WTC11 (cell line): ENCODE measurements around the gene SH3D21. TPM values are rescaled to one million over a fixed set of nuclear protein-coding genes. Genes with fewer than 3 reads are reported as not detected.

Source experiments
- ATAC-seq: fragments of 200-7000 bp; cut with Tn5 transposase; 2 replicates; pipeline ENCODE4 v1.10.0; 2021; ENCODE audit warnings: mild to moderate bottlenecking, moderate library complexity
- CTCF ChIA-PET: fragments of 300-600 bp; sonication (Branson Sonifier 250); formaldehyde crosslinking; loops from one replicate; lab custom pipeline; 2021; ENCODE audit warnings: antibody characterized with exemption; lab: Charles Lee
- POLR2A ChIA-PET: fragments of 350-600 bp; sonication (Branson Sonifier 250); formaldehyde crosslinking; loops from one replicate; lab custom pipeline; 2021; ENCODE audit warnings: antibody characterized with exemption; lab: Charles Lee
- DNase-seq: peaks from one replicate; pipeline ENCODE4 v3.0.0; 2021; ENCODE audit warnings: low spot score
- H3K27ac Mint-ChIP-seq: 2 replicates; pipeline ENCODE4 v1.8.0; 2021; ENCODE audit warnings: mixed read lengths
- H3K27me3 Mint-ChIP-seq: 2 replicates; pipeline ENCODE4 v1.8.0; 2021; ENCODE audit warnings: low read depth, mild to moderate bottlenecking, moderate library complexity, mixed read lengths
- H3K36me3 Mint-ChIP-seq: 2 replicates; pipeline ENCODE4 v1.8.0; 2021; ENCODE audit warnings: mixed read lengths
- H3K4me1 Mint-ChIP-seq: 2 replicates; pipeline ENCODE4 v1.8.0; 2022; ENCODE audit warnings: mixed read lengths
- H3K4me3 Mint-ChIP-seq: 2 replicates; pipeline ENCODE4 v1.8.0; 2021; ENCODE audit warnings: mild to moderate bottlenecking, moderate library complexity, mixed read lengths
- H3K9me3 Mint-ChIP-seq: 2 replicates; pipeline ENCODE4 v1.8.0; 2021; ENCODE audit warnings: mixed read lengths
- CREB1 ChIP-seq: sonication (generic); formaldehyde crosslinking; IDR thresholded peaks from 2 replicates; pipeline ENCODE4 v1.8.0; 2023; ENCODE audit warnings: mild to moderate bottlenecking, missing genetic modification reagents
- EMX1 ChIP-seq: fragments of 250-450 bp; sonication (Bioruptor Pico); IDR thresholded peaks from 2 replicates; pipeline ENCODE4 v1.8.0; 2021; ENCODE audit warnings: mild to moderate bottlenecking
- GABPB1 ChIP-seq: sonication (generic); formaldehyde crosslinking; IDR thresholded peaks from 2 replicates; pipeline ENCODE4 v1.8.1; 2023; ENCODE audit warnings: mild to moderate bottlenecking, missing genetic modification reagents
- GTF2I ChIP-seq: fragments of 250-450 bp; sonication (Bioruptor Pico); conservative IDR thresholded peaks from 2 replicates; pipeline ENCODE4 v1.4.0; 2021; ENCODE audit warnings: mild to moderate bottlenecking
- JAZF1 ChIP-seq: fragments of 250-450 bp; sonication (Bioruptor Pico); IDR thresholded peaks from 2 replicates; pipeline ENCODE4 v1.9.0; 2021; ENCODE audit warnings: moderate library complexity, mild to moderate bottlenecking, inconsistent platforms
- JUN ChIP-seq: sonication (generic); formaldehyde crosslinking; IDR thresholded peaks from 2 replicates; pipeline ENCODE4 v1.8.0; 2023; ENCODE audit warnings: mild to moderate bottlenecking, missing genetic modification reagents
- NR1H2 ChIP-seq: sonication (generic); formaldehyde crosslinking; IDR thresholded peaks from 2 replicates; pipeline ENCODE4 v1.9.0; 2021; ENCODE audit warnings: mild to moderate bottlenecking, moderate library complexity, missing genetic modification reagents
- OVOL2 ChIP-seq: fragments of 250-450 bp; sonication (Bioruptor Pico); IDR thresholded peaks from 2 replicates; pipeline ENCODE4 v1.9.0; 2021; ENCODE audit warnings: mild to moderate bottlenecking, borderline replicate concordance
- RELA ChIP-seq: sonication (generic); formaldehyde crosslinking; IDR thresholded peaks from 2 replicates; pipeline ENCODE4 v1.8.1; 2022; ENCODE audit warnings: missing genetic modification reagents, mild to moderate bottlenecking, borderline replicate concordance
- RORB ChIP-seq: fragments of 250-450 bp; sonication (Bioruptor Pico); IDR thresholded peaks from 2 replicates; pipeline ENCODE4 v1.9.0; 2021; ENCODE audit warnings: mild to moderate bottlenecking
- SOX15 ChIP-seq: fragments of 250-450 bp; sonication (Bioruptor Pico); IDR thresholded peaks from 2 replicates; pipeline ENCODE4 v1.9.0; 2021; ENCODE audit warnings: mild to moderate bottlenecking
- TEAD4 ChIP-seq: sonication (generic); formaldehyde crosslinking; IDR thresholded peaks from 2 replicates; pipeline ENCODE4 v1.8.0; 2022; ENCODE audit warnings: mild to moderate bottlenecking, missing genetic modification reagents
- ZNF121 ChIP-seq: sonication (generic); formaldehyde crosslinking; IDR thresholded peaks from 2 replicates; pipeline ENCODE4 v1.8.0; 2023; ENCODE audit warnings: missing genetic modification reagents
- ZNF416 ChIP-seq: fragments of 250-450 bp; sonication (Bioruptor Pico); IDR thresholded peaks from 2 replicates; pipeline ENCODE4 v1.9.0; 2021; ENCODE audit warnings: mild to moderate bottlenecking, inconsistent platforms
- total RNA-seq: library from RNA; stranded (reverse); gene quantifications from 3 replicates; pipeline ENCODE4 v1.2.3, GENCODE V29; 2021
- TF ChIP-seq, protein P1 (sequence below): sonication (generic); formaldehyde crosslinking; IDR thresholded peaks from 2 replicates; pipeline ENCODE4 v1.8.1; 2022; ENCODE audit warnings: low read depth, missing genetic modification reagents, borderline replicate concordance
- TF ChIP-seq, protein P2 (sequence below): sonication (generic); formaldehyde crosslinking; IDR thresholded peaks from 2 replicates; pipeline ENCODE4 v1.8.1; 2023; ENCODE audit warnings: mild to moderate bottlenecking, missing genetic modification reagents, moderate library complexity
- TF ChIP-seq, protein P3 (sequence below): fragments of 250-450 bp; sonication (Bioruptor Pico); IDR thresholded peaks from 2 replicates; pipeline ENCODE4 v1.8.0; 2021; ENCODE audit warnings: mild to moderate bottlenecking
- TF ChIP-seq, protein P4 (sequence below): sonication (generic); formaldehyde crosslinking; IDR thresholded peaks from 2 replicates; pipeline ENCODE4 v1.8.0; 2022; ENCODE audit warnings: mild to moderate bottlenecking, missing genetic modification reagents
- TF ChIP-seq, protein P5 (sequence below): sonication (generic); formaldehyde crosslinking; IDR thresholded peaks from 2 replicates; pipeline ENCODE4 v1.8.1; 2023; ENCODE audit warnings: mild to moderate bottlenecking, missing genetic modification reagents

Gene SH3D21
- total RNA-seq, 1 experiment from 2014 or later = 22.1 TPM

DNA sequence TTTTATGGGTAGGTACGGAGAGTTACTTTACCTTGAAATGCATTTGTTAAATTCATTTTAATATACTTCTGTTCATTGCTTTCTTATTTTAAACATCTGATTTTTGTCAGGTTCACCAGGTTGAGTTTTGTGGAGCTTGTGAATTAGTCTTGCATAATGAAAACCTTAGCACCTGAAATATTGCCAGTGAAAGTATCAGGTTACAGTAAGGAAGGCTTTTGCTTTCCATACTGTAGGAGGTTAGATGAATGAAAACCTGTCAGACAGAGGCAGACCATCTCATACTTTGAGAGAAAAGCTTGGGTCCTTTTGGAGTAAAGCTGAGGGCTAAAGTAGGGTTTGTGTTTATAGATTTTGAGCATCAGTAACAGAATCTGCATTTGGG, 47.2 kb upstream of the SH3D21 start:
- TF ChIP-seq, protein P1, sequence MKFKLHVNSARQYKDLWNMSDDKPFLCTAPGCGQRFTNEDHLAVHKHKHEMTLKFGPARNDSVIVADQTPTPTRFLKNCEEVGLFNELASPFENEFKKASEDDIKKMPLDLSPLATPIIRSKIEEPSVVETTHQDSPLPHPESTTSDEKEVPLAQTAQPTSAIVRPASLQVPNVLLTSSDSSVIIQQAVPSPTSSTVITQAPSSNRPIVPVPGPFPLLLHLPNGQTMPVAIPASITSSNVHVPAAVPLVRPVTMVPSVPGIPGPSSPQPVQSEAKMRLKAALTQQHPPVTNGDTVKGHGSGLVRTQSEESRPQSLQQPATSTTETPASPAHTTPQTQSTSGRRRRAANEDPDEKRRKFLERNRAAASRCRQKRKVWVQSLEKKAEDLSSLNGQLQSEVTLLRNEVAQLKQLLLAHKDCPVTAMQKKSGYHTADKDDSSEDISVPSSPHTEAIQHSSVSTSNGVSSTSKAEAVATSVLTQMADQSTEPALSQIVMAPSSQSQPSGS = no peak
- no peak for TF ChIP-seq TEAD4 (CRISPR knock-in tag)
- TF ChIP-seq JUN (CRISPR knock-in tag) = no peak
- no peak for TF ChIP-seq NR1H2
- TF ChIP-seq OVOL2 (CRISPR knock-in tag) = no peak
- no peak for TF ChIP-seq GTF2I (CRISPR knock-in tag)
- TF ChIP-seq, protein P2, sequence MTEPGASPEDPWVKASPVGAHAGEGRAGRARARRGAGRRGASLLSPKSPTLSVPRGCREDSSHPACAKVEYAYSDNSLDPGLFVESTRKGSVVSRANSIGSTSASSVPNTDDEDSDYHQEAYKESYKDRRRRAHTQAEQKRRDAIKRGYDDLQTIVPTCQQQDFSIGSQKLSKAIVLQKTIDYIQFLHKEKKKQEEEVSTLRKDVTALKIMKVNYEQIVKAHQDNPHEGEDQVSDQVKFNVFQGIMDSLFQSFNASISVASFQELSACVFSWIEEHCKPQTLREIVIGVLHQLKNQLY (CRISPR knock-in tag) = no peak
- TF ChIP-seq, protein P3, sequence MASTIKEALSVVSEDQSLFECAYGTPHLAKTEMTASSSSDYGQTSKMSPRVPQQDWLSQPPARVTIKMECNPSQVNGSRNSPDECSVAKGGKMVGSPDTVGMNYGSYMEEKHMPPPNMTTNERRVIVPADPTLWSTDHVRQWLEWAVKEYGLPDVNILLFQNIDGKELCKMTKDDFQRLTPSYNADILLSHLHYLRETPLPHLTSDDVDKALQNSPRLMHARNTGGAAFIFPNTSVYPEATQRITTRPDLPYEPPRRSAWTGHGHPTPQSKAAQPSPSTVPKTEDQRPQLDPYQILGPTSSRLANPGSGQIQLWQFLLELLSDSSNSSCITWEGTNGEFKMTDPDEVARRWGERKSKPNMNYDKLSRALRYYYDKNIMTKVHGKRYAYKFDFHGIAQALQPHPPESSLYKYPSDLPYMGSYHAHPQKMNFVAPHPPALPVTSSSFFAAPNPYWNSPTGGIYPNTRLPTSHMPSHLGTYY = no peak
- TF ChIP-seq ZNF416 = no peak
- ChIA-PET POLR2A (interaction anchor here (0.9 kb wide), 1 partner anchor 110 kb away, joined by 3 read pairs; the partner anchor contains the start of gene TRAPPC3), CTCF (interaction anchor here (0.5 to 2.9 kb wide), 4 partner anchors 27 to 404 kb away, joined by 3 to 9 read pairs (median 3); no protein-coding TSS in a partner anchor)
- DNase-seq (no peak), ATAC-seq (no peak)
- peak overlapping the region; percentile 28 for H3K27ac Mint-ChIP-seq
- H3K9me3 Mint-ChIP-seq = no peaks in the 10 kb centered on the region
- peaks cover 23% of the 10 kb centered on the region for H3K36me3 Mint-ChIP-seq
- H3K27me3 Mint-ChIP-seq = no peaks in the 10 kb centered on the region
- no peak overlapping the region for H3K4me3 Mint-ChIP-seq
- peaks cover 30% of the 10 kb centered on the region for H3K4me1 Mint-ChIP-seq

DNA sequence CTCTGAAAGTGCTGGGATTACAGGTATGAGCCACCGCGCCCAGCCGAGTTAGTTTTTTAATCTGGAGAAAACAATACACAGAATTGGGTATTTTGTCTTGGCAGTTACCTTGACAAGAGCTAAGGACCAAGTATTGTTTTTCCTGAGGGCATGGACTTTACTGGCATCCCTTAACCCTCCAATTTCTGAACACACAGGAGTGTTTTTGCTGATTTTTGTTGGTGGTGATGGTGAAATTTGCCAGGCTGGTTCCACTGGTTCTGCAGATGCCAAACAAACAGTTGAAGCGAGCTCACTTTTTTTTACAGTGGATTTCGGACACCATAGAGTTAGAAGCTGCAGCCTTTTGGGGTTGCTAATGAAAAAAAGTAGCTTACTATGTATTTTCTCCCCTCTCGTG, 37.2 kb upstream of the SH3D21 start:
- H3K9me3 Mint-ChIP-seq = no peaks in the 10 kb centered on the region
- H3K4me1 Mint-ChIP-seq = no peaks in the 10 kb centered on the region
- no peak for DNase-seq
- no peak for ATAC-seq
- H3K4me3 Mint-ChIP-seq = no peak overlapping the region
- H3K27ac Mint-ChIP-seq = 0 out of 2 replicates have a peak overlapping the region, but pooled peaks have one; percentile 36
- ChIA-PET CTCF (interaction anchor here (1.0 to 2.1 kb wide), 4 partner anchors 16 to 100 kb away, joined by 3 to 4 read pairs (median 4); partner anchors contain the start of gene SH3D21), POLR2A (interaction anchor here (1.6 kb wide), 1 partner anchor 44 kb away, joined by 4 read pairs; the partner anchor contains the start of gene THRAP3)
- peaks cover 30% of the 10 kb centered on the region for H3K36me3 Mint-ChIP-seq
- H3K27me3 Mint-ChIP-seq = no peaks in the 10 kb centered on the region
- no peak for TF ChIP-seq JAZF1 (CRISPR knock-in tag)
- no peak for TF ChIP-seq EMX1
- TF ChIP-seq, protein P4, sequence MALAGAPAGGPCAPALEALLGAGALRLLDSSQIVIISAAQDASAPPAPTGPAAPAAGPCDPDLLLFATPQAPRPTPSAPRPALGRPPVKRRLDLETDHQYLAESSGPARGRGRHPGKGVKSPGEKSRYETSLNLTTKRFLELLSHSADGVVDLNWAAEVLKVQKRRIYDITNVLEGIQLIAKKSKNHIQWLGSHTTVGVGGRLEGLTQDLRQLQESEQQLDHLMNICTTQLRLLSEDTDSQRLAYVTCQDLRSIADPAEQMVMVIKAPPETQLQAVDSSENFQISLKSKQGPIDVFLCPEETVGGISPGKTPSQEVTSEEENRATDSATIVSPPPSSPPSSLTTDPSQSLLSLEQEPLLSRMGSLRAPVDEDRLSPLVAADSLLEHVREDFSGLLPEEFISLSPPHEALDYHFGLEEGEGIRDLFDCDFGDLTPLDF (CRISPR knock-in tag) = no peak

DNA sequence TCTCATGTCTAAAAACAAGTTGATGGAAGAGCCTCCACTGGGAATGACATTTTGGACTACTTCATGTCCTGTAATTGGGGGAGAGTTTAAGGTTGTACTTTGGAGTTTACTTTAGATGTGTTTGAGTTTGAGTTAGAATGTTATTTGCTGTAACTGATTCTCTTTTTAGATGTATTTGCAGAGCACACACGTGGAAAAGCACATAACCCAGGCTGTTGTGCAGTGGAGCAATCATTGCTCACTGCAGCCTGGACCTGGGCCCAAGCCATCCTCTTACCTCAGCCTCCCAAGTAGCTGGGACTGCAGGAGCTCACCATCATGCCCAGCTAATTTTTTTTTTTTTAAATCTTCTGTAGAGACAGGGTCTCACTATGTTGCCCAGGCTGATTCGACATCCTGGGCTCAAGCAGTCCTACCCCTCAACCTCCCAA, 36.7 kb upstream of the SH3D21 start:
- ChIA-PET POLR2A (interaction anchor here (1.6 kb wide), 1 partner anchor 45 kb away, joined by 4 read pairs; the partner anchor contains the start of gene THRAP3), CTCF (interaction anchor here (1.0 to 2.1 kb wide), 4 partner anchors 16 to 100 kb away, joined by 3 to 4 read pairs (median 4); partner anchors contain the start of gene SH3D21)
- ATAC-seq = no peak

DNA sequence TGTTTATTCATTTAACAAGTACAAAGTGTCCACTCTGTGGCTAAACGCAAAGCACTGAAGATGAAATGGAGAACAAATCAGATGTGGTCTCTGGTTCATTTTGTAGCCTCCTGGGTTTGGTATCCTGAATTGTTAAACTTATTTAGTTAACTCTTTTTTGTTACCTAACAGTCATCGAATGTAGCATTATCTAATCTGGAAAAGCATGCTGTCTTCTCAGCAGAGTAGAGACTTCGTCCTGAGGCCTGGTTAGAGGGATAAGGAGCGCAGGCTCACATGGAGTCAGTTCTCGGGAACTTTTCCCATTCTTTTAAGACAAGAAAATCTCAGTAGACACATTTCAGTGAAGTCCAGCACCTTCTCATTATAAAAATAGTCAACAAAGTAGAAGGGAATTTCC, 33.1 kb upstream of the SH3D21 start:
- POLR2A ChIA-PET = no interaction called here
- CTCF ChIA-PET = no interaction called here
- Mint-ChIP-seq H3K36me3 (peaks cover 38% of the 10 kb centered on the region), H3K9me3 (no peaks in the 10 kb centered on the region), H3K4me3 (no peak overlapping the region), H3K27ac (no peak overlapping the region), H3K4me1 (no peaks in the 10 kb centered on the region), H3K27me3 (no peaks in the 10 kb centered on the region)
- no peak for DNase-seq
- no peak for ATAC-seq
- TF ChIP-seq, protein P2 (CRISPR knock-in tag) = no peak
- TF ChIP-seq, protein P5, sequence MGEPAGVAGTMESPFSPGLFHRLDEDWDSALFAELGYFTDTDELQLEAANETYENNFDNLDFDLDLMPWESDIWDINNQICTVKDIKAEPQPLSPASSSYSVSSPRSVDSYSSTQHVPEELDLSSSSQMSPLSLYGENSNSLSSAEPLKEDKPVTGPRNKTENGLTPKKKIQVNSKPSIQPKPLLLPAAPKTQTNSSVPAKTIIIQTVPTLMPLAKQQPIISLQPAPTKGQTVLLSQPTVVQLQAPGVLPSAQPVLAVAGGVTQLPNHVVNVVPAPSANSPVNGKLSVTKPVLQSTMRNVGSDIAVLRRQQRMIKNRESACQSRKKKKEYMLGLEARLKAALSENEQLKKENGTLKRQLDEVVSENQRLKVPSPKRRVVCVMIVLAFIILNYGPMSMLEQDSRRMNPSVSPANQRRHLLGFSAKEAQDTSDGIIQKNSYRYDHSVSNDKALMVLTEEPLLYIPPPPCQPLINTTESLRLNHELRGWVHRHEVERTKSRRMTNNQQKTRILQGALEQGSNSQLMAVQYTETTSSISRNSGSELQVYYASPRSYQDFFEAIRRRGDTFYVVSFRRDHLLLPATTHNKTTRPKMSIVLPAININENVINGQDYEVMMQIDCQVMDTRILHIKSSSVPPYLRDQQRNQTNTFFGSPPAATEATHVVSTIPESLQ = no peak
- TF ChIP-seq SOX15 (CRISPR knock-in tag) (no peak), RELA (no peak), CREB1 (CRISPR knock-in tag) (no peak)

More for the DNA sequence above, 36.7 kb upstream of the SH3D21 start:
- Mint-ChIP-seq H3K27ac (peak overlapping the region; percentile 36; the same call in 1 of the 2 replicates), H3K36me3 (peaks cover 35% of the 10 kb centered on the region), H3K9me3 (no peaks in the 10 kb centered on the region), H3K27me3 (no peaks in the 10 kb centered on the region), H3K4me1 (no peaks in the 10 kb centered on the region), H3K4me3 (no peak overlapping the region)
- 0 out of 2 replicates have a peak, but pooled peaks have one; percentile 27 for TF ChIP-seq ZNF121 (CRISPR knock-in tag)
- TF ChIP-seq RORB (CRISPR knock-in tag) = no peak
- TF ChIP-seq GABPB1 (CRISPR knock-in tag) = peak; percentile 67
- DNase-seq = no peak
